Left hindlimb (tissue), 1 donor: ENCODE measurements around the gene CALU.

Experiments used
- DNase-seq: peaks from one replicate; pipeline ENCODE4 v3.0.0-alpha.2; 2018

CALU gene

DNA sequence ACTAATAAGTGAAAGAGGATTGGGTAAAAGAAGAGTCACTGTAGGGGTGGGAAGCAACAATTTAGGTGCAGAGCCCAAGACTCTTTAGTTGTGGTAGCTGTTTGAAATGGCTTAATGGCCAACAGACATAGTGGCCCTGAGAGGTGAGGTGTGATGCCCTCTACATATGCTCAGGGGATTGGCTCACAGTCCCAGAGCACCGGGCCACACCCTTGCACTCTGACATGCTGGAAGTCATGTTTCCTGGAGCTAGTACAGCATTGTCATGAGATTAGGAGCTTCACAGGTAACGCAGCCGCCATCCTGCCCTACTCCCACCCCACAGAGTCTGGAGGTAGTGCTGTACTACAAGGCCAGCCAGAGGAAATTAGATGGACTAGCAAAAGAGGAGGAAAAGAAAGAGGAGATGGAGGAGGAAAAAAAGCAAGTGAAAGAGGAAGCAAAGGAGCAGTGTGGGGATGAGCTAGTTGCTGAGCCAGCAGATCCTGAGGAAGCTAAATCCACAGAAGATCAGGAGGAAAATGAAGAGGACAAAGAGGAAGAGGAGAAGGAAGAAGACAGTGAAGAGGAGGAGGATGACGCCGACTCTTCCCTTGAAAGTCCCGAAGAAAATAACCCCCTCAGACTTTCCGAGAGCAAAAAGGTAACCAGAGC, 76.3 kb downstream of the CALU start:
- no peak for DNase-seq

DNA sequence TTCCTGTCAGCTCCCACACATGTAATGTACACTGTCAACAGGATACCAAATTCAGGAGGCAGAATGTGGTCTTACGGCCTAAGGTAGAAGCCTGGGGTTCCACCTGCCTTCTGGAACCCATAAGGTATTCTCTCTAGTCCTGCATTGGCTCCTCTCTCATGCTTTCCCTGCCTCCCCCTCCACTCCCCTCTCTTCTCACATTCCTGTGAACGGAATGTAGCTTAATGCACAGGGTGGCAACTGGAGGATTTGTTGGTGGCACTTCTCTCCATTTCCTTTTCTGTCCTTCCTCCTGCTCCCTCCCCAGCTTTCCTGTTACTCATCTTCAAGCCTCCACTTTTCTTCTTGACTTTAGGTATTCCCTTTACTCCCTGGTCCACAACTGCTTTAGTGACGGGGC, 79.5 kb downstream of the CALU start:
- no peak for DNase-seq
